Measurements from ENCODE around the gene TUBGCP4. TPM values are rescaled to one million over a fixed set of nuclear protein-coding genes. Genes with fewer than 3 reads are reported as not detected.

The TUBGCP4 gene, protein sequence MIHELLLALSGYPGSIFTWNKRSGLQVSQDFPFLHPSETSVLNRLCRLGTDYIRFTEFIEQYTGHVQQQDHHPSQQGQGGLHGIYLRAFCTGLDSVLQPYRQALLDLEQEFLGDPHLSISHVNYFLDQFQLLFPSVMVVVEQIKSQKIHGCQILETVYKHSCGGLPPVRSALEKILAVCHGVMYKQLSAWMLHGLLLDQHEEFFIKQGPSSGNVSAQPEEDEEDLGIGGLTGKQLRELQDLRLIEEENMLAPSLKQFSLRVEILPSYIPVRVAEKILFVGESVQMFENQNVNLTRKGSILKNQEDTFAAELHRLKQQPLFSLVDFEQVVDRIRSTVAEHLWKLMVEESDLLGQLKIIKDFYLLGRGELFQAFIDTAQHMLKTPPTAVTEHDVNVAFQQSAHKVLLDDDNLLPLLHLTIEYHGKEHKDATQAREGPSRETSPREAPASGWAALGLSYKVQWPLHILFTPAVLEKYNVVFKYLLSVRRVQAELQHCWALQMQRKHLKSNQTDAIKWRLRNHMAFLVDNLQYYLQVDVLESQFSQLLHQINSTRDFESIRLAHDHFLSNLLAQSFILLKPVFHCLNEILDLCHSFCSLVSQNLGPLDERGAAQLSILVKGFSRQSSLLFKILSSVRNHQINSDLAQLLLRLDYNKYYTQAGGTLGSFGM
- total RNA-seq, result 12.5 TPM
- long read RNA-seq, full-length matches to known transcripts, result 10 of 15 reads
- long read RNA-seq, partial matches to known transcripts, result 1 of 15 reads
- long read RNA-seq, other reads (novel, unspliced or antisense), result 4 of 15 reads

DNA sequence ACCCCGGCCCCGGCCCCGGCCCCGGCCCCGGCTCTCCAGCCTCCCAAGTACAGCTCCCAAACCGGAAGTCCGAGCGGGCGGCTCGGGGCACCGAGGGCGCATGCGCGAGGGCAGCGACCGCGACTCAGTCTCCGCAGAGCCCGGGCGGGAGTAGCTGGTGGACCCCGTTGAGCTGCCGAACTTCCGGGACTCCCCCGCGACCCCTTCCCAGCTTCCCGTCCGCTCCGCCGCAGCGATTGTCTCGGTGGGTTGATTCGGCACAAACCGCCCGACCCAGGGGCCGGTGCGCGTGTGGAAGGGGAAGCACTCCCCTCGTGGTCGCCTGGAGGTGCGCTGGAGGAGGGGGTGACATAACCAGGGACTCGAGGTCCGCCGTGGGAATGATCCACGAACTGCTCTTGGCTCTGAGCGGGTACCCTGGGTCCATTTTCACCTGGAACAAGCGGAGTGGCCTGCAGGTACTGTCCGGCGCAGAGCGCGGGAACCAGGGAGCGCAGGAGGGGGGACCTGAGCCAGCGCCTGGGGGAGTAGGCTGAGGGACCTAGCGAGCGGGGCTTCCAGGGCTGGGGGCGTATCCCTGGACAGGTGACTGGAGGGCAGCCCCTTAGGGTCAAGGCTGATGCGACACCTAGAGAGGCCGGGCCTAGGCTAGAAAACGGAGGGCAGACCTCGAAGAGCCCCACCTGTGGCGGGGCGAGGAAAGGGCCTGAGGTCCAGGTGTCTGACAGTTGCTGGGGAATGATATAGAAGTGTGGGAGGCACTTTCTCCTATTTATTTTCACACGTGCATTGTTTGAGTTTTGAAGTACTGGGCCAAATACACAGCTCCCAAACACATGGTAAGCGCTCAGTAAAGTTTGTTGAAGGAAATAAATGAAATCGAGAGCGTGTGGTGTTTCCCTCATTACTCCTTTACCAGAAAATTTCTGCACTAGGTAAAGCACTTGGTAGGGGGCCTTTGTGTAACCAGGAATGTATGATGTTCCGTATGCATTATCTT is at the start of gene TUBGCP4, which contains the start of gene ZSCAN29:
TUBGCP4 (plus strand) TSS at position 127 of the 1,000 bp plus-strand sequence; CDS start at position 381, 254 bp downstream.
ZSCAN29 (minus strand) TSS at position 69 of the 1,000 bp plus-strand sequence. CDS start 1,130 bp downstream, outside the sequence.
- intact Hi-C loops (cut with DNase I), result loop anchor here (2.0 kb wide), 1 partner anchor 40 kb away; the partner anchor contains the start of gene LCMT2
- DNase-seq (ENCODE audit: missing footprints) (peak; percentile 87), ATAC-seq (peak; percentile 97)

DNA sequence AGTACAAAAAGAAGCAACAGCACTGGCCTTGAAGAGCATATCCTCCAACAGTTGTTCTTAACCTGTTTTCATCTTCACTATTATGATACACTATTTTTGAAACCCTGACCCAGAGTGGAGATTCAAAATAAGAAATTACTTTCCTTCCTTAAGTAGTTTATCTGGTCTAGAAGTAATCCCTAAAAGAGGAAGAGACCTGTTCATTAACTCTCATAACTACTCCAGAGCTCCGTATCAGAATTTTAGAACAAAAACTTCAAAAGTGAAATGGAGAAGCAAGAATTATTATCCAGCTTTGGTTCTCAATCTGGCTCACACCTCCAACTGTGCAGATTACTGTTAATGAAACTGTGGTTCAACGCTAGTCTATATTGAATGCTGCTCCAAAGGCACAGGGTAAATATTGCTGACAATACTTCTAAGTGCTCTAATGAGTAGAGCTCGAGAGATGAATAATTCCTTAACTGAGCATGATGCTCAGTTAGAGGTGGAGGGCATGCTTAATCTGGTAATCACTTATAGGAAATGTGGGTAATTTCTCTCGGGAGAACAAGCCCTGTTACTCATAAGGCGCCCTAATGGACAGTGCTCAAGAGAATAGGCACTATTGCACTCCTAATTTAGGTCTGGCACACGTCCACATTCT is 45.7 kb upstream of the TUBGCP4 start:
- intact Hi-C loops (cut with DNase I), result no loop called here

DNA sequence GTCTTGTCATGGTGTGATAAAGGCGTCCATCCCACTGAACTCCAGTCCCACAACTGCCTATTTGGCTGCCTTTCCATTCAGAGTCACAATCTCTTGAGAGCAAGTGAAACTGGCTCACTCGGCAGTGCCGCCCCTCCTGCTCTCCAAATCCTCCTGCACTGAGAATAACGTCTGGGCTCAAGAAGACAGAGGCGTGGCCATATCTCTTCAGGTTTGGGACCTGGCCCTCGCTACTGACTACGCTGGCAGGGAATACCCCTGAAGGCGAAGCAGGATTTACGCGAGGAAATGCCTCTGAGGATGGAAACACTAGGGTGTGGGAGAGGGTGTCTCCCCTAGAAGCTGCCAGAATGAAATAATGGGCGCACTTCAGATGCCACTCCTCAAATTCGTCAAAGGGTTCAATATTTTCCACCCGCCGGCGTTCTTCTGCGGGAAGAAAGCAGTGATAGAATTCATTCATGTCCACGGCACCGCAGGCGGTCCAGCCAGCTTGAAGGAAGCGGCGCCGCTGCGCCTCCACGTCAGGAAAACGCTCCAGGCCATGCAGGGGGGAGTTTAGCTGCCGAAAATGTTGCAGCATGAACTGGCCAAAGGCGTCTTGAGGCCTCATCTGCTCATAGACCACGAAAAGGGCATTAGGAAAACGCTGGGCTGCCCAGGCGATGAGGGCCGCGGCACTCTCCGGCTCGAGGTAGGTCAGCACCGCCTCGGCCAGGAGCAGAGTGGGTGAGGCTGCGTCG is 41.5 kb upstream of the TUBGCP4 start:
- DNase-seq (ENCODE audit: missing footprints) (peak; percentile 75), ATAC-seq (peak; percentile 7)
- intact Hi-C loops (cut with DNase I), result no loop called here

More for the DNA sequence above, 45.7 kb upstream of the TUBGCP4 start:
- ATAC-seq (no peak), DNase-seq (ENCODE audit: missing footprints) (no peak)

DNA sequence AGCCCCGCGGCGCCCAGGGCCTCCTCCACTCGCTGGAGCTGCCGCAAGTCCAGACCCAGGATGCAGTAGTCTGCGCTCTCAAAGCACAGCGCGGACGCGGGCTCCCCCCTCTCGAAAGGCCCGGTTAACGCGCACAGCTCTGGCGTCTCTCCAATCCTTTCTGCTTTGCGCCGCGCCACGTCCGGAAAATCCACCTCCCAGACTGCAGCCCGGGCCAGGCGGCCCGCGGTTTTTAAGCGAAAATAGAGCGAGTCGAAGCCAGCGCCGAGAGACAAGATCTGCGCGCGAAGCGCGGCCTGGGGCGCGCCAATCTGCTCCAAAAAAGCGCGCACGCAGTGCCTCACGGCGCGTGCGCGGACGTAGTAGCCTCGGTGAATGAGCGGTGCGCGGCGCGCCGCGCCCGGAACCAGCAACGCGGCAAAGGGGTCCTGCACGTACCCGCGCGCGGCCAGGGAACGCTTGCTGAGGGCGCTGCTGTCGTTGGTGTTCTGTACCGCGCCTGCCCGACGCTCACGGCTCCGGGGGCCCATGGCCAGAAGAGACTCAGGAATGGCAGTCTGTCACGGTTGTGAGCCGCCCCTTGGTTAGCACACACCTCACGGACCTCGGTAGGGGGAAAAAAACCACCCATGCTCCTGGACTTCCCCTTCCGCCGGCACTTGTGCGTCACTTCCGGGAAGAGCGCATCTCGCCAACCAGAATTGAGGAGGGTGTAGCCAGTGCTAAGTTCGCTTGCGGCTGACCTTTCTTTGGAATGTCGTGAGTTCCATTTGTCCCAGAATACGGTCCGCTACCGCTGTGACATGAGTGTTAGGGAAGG is 40.7 kb upstream of the TUBGCP4 start, which contains the start of gene LCMT2:
LCMT2 (minus strand) TSS at position 614 of the 820 bp plus-strand sequence; CDS start at position 530, 84 bp downstream.
- DNase-seq (ENCODE audit: missing footprints) (peak; percentile 95), ATAC-seq (peak; percentile 98)
- intact Hi-C loops (cut with DNase I), result loop anchor here (2.0 kb wide), 1 partner anchor 41 kb away; the partner anchor contains the start of genes TUBGCP4 and ZSCAN29

DNA sequence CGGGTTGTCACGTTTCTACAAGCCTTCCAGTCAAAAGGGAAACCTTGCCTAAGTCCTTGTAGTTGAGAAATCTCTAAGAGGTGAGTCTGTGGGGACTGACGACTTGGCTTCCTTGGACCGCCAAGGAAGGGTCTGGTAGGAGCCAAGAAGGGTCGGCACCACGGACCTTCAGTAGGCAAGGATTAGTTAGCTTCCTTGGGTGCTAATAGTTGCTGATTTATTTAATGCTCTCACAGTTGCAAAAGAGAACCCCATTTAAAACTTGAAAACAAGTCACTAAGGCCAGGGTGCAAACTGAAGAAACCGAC is 40.2 kb upstream of the TUBGCP4 start:
- no peak for ATAC-seq
- intact Hi-C loops (cut with DNase I), result loop anchor here (2.0 kb wide), 1 partner anchor 40 kb away; the partner anchor contains the start of genes TUBGCP4 and ZSCAN29
- DNase-seq (ENCODE audit: missing footprints), result no peak

DNA sequence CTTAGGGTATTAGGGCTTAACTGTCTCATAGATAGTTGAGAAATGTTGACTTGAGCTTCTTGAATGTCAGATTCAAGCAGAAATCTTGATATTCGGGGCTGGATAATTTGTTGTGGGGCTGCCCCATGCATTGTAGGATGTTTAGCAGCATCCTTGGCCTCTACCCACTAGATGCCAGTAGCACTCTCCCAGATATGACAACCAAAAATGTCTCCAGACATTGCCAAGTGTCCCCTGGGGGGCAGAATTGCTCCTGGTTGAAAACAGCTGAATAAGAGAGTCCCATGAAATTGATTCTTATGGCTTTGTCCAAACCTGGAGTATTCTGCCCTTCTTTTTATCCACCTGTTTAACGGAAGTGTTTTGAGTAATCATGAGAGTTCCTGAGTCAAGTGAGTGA is 24.6 kb upstream of the TUBGCP4 start:
- intact Hi-C loops (cut with DNase I), result no loop called here
- DNase-seq (ENCODE audit: missing footprints) (no peak), ATAC-seq (no peak)

DNA sequence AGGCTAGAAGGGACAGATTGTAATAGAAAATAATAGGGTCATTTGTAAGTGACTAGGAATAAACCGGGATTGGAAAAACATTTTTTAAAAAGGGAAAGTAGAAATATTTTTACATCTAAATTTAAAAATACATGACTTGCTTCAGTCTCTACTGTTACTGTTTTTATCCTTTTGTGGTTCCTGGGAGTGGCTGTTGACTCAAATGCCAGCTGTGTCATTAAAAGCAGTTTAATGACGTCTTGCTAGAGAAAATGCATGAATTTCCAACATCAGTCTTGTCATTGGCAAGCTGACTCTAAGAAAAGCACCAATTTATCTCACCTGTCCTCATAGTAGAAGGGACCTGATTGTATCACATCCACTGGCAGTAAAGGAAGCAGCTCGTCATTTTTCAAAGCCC is 23.8 kb upstream of the TUBGCP4 start:
- ATAC-seq, result no peak
- no peak for DNase-seq (ENCODE audit: missing footprints)
- intact Hi-C loops (cut with DNase I), result no loop called here

DNA sequence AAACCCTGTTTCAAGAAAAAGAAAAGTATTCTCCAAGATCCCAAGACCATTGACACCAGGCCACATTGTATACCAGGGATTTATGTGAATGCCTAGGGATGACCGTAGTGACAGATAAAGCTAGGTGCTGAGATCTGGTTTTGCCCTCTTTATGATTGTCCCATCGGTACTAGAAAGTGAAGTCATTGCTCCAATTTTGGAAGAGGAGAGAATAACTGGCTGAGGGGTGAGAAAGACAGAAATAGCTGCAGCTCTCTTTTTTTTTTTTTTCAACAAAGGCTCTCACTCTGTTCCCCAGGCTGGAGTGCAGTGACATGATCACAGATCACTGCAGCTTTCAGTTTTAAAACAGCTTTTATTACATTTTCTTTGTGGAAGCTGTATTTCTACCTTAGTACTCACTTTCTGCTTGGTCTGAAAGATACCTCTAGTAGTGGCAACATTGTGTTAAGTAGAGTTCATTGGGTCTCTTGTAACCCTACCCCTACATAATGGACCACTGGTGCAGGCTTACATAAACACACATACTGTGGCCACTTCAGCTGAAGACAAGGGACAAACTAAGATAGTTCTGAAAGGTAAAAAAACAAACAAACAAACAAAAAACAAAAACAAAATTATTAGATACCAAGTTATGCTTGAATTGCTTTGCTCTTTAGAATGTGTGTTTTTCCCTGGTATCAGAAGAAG is 18.1 kb upstream of the TUBGCP4 start:
- intact Hi-C loops (cut with DNase I), result no loop called here
- DNase-seq (ENCODE audit: missing footprints) (no peak), ATAC-seq (peak; percentile 67)

DNA sequence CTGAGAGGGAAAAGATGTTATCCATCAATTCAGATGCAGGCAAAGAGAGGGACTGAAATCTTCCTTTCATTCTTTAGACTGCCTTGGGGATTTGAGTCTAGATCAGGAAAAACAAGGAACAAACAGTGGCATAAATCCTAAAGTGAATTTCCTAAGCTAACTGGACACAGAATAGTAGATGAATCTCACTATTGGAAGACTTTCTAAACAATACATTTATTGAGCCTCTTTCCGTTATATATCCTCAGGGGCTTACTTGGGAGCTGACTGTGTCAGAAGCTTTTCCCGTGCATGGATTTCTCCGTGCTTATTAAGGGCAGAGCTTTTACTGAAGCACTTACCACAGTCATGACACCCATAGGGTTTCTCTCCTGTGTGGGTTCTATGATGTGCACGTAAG is 10.1 kb upstream of the TUBGCP4 start:
- DNase-seq (ENCODE audit: missing footprints), result no peak
- intact Hi-C loops (cut with DNase I), result no loop called here

DNA sequence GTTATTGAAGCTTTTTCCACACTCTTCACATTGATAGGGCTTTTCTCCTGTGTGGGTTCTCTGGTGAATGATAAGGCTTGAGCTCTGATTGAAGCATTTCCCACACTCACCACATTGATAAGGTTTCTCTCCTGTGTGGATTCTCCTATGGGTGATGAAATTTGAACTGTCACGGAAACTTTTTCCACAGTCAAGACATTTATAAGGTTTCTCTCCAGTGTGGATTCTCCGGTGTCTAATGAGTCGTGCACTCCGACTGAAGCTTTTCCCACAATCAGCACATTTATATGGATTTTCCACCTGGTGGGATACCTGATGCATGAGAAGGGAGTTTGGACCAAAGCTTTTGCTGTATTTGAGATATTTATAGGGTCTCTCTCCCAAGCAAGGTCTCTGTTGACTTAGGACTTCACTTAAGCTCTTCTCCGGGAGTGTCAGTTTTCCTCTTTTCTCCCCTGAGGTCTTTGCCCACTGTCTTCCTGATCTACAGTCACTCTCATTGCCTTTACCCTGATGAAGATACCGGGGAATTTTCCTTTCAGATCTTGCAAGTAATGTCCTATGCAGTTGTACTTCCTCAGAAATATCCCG is 9.5 kb upstream of the TUBGCP4 start:
- no peak for ATAC-seq
- DNase-seq (ENCODE audit: missing footprints), result no peak
- intact Hi-C loops (cut with DNase I), result no loop called here

More for the DNA sequence above, 10.1 kb upstream of the TUBGCP4 start:
- no peak for ATAC-seq

DNA sequence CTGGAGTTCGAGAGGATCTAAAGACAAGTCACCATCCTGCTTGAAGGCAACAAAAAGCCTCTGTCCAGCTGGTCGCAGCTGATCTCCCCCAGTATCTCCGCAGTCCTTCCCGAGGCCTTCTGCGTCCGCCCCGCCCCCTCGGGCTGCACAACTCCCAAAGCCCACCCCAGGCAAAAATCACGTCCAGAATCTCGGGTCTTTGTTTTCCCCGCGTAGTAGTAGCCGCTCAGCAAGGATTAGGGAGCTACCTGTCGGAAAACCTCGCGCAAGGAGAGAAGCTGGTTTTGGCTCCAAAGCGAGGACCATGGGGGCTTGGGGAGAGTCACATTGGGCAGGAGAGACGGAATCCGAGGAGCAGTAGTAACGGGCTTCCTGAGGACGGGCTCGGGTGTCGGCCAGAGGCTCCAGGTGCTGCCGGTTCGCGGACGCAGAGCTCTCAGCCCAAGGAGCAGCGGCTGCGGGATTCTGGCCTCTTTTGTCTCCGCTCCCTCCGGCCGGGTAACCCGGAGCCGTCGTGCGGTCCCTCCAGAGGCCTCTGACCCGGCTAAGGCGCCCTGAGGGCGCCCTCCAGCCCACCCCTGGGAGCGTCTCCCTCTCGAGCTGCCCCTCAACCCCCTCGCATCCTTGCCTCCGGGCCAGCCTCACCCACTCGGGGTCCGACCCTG is 459 bp upstream of the TUBGCP4 start:
- ATAC-seq (peak; percentile 71), DNase-seq (ENCODE audit: missing footprints) (peak; percentile 68)
- intact Hi-C loops (cut with DNase I), result loop anchor here (2.0 kb wide), 1 partner anchor 40 kb away; the partner anchor contains the start of gene LCMT2

DNA sequence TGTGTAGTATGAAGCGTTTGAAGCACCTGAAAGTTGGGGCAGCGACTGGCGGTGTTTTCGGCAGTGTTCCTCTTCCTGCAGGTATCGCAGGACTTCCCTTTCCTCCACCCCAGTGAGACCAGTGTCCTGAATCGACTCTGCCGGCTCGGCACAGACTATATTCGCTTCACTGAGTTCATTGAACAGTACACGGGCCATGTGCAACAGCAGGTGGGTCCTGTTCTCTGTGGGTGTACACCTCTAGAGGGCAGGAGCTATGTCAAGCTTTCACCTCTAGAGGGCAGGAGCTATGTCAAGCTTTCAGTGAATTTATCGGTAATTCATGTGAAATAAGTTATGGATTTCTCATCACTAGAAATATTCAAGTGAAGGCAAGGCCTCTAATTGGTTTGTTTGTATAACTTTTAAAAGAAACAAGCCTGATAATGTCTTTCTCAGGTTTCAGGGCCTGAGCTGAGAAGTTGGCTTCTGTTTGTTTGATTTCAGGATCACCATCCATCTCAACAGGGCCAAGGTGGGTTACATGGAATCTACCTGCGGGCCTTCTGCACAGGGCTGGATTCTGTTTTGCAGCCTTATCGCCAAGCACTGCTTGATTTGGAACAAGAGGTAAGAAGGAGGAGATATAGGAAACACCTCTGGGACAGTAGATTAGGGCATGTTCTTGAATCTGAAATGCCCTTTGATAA is 5.3 kb downstream of the TUBGCP4 start:
- intact Hi-C loops (cut with DNase I), result no loop called here
- DNase-seq (ENCODE audit: missing footprints) (no peak), ATAC-seq (no peak)

DNA sequence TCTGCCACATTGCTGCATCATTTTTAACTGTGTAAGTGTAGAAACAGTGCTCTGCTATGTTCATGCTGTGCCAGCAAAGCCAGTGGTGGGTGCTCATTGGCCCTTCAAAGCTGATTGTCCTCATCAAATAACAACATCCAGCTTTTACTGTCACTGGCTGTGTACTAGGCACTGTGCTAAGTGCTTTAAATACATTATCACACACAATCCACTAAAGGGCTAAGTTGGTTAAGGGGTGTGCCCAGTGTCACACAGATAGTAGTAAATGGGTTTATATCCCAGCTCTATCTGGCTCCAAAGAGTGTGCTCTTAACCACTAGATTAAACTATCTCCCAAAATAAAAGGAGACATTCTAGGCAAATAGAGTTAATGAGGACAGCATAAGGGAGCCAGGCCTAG is 7.7 kb downstream of the TUBGCP4 start:
- intact Hi-C loops (cut with DNase I), result no loop called here
- no peak for DNase-seq (ENCODE audit: missing footprints)
- ATAC-seq, result no peak

DNA sequence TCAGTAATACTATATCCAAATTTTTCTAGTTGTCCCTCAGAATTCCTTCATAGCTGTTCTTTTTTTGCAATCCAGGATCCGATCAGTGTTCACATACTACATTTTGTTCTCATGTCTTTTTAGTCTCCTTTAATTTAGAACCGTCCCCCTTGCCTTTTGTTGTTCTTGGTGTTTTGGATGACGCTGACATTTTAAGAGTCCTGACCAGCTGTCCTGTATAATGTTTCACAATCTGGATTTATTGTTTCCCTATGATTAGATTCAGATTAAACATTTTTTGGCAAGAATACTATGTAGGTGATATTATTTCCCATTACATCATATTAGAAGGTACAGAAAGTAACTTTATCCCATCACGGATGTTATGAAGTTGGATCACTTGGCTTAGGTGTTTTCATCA is 11.4 kb downstream of the TUBGCP4 start:
- intact Hi-C loops (cut with DNase I), result no loop called here
- no peak for DNase-seq (ENCODE audit: missing footprints)
- ATAC-seq, result no peak
